ENCODE data around the gene SLC35F5.
"Not testable (repeated sequence)": the region's sequence is repeated elsewhere in the genome, so short reads cannot be mapped to it uniquely, and the experiment has no call there.

Gene SLC35F5

DNA sequence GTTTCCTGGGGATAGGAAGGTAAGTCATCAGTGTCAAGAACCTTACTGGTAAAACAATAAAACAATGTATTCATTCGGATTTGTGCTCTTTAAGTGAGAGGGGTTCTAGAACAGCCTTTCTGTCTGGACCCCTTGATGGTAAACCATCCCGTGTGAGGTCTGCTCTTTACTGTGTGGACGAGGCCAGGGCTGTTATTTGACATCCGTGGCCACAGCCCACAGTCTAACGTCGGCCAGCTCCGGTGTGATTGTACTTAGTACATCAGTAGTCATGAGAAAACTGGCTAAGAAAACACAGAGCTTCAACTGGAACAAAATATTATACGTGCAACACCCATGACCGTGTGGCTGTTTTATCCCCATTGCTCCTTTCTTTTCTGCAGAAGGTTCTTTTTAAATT lies 62.0 kb downstream of the SLC35F5 start:
- no peak for DNase-seq

DNA sequence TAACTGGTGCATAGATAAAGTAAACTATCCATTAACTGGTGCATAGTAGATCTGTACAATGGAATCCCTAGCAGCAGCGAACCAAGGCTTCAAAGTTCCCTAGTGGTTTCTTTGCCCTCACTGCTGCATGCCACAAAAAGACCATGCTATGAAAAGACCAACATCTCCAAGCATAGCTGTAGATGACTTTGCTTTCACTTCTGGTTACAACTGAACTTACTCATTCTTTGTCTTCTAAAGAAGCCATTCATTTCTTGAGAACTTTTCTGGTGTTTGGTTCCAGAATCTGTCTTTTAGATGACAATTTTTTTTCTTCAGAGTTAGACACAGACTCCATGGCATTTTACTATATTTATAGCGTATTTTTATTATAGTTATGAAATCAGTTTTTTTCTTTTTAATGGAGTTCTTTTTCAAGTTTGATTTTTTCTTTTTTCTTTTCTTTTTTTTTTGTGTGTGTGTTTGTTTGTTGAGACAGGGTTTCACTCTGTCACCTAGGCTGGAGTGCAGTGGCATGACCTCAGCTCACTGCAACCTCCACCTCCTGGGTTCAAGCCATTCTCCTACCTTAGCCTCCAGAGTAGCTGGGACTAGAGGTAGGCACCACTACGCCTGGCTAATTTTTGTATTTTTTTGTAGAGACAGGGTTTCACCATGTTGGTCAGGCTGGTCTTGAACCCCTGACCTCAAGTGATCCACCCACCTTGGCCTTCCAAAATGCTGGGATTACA lies 63.6 kb downstream of the SLC35F5 start:
- DNase-seq, result no peak

DNA sequence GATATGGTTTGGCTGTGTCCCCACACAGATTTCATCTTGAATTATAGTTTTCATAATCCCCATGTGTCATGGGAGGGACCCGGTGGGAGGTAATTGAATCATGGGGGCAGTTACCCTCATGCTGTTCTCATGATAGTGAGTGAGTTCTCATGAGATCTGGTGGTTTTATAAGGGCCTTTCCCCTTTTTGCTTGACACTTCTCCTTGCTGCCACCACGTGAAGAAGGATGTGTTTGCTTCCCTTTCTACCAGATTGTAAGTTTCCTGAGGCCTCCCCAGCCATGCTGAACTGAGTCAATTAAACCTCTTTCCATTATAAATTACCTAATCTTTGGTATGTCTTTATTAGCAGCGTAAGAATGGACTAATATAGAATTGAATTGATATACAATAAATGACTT lies 65.6 kb downstream of the SLC35F5 start:
- DNase-seq, result not testable (repeated sequence)

DNA sequence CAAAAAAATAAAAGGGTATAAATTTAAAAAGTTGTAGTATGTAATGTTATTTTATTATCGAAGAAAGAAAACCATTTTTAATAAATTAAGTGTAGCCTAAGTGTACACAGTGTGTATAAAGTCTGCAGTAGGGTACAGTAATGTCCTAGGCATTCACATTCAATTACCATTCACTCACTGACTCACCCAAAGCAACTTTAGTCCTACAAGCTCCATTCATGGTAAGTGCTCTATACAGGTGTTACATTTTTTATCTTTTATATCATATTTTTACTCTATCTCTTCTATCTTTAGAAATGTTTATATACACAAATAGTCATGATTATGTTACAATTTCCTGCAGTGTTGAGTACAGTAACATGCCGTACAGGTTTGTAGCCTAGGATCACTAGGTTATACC lies 69.9 kb downstream of the SLC35F5 start:
- DNase-seq, result no peak

DNA sequence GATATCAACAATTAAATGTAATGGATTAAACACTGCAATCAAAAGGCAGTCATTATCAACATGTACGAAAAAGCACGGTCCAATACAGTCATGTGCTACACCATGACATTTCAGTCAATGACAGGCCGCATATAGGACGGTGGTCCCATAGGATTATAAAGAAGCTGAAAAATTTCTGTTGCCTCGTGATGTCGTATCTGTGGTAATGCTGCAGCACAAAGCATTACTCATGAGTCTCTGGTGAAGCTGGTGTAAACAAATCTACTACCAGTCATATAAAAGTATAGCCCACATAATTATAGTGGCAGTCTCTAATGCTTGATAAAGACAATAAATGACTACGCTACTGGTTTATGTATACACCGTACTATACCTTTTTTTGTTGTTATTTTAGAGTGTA lies 71.0 kb downstream of the SLC35F5 start:
- DNase-seq, result no peak

DNA sequence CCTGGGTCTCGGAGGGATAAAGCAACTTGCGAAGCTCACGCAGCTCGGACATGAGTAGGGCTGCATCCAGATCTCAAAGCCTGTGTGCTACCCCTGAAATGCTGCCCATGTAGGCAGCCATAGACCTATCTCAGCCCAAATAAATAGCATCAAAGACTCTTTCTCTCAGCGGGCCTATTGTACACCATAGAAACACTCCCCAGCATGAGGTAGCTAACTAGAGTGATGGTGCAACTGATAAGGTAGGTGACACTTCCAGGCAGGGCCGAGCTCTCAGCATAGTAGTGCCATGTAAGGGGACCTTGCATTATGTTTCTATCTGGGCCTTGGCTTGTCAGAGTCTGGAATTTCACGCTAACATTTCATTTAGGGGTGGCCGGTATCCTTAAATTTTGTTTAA lies 77.0 kb downstream of the SLC35F5 start:
- no peak for DNase-seq

DNA sequence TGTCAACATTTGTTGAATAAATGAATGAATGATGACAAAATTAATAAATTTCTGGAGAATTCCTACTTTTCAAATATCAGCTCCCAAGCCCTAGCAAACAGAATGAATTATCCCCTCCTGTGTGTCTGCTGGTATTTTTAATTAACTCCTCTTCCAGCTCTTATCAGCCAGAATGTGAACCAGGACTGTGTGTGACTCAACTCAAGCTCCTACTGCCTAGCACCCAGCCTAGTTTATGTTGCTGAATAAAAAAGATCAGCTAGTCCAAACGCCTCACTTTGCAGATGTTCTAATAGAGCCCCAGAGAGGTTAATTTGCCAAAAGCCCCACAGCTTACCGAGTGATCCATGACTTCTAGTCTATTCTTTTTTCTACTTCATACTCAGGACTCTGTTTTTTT lies 79.1 kb downstream of the SLC35F5 start:
- no peak for DNase-seq

DNA sequence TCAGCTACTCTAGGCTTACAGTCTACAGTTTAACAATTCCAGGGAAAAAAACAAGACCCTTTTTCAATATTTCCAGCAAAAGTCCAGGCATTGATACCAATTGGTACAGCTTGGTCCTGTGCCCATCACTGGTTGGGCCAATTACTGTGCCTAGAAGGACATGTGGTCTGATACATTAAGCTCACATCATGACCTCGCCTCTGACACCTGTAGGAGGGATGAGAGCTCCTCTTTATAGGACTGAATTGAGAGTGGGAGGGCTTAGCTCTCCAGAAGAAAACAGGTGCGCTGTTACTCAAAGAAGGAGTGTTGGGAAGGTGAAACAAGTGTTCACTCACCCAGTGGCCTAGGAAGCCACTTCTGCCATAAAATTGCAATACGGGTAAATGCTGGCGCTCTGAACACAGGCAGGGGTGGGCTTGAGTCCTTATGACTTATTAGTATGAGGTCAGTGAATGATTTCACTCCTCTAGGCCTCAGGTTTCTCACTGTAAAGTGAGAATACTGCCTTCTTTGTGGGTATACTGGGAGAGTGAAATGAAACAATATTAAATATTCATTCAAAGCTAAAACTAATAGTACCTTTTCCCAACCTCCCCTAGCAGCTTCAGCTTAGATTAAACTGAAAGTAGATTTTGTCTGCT lies 79.7 kb downstream of the SLC35F5 start:
- DNase-seq, result no peak

DNA sequence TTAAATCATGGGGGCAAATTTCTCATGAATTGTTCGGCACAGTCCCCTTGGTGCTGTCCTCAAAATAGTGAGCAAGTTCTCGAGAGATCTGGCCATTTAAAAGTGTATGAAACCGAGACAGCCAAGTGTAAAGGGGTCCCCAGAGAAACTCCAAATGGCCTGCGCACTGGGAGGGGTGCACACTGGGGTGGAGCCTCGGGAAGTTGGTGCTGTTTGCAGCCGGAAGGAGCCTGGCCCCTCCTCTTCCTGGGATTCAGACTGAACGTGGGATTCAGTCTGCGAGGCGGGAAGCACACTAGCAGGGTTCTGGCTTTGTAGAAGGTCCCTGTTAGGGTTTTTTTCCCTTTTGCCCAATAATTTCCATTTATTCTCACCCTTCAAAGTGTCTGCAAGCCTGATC lies 80.6 kb downstream of the SLC35F5 start:
- no peak for DNase-seq

DNA sequence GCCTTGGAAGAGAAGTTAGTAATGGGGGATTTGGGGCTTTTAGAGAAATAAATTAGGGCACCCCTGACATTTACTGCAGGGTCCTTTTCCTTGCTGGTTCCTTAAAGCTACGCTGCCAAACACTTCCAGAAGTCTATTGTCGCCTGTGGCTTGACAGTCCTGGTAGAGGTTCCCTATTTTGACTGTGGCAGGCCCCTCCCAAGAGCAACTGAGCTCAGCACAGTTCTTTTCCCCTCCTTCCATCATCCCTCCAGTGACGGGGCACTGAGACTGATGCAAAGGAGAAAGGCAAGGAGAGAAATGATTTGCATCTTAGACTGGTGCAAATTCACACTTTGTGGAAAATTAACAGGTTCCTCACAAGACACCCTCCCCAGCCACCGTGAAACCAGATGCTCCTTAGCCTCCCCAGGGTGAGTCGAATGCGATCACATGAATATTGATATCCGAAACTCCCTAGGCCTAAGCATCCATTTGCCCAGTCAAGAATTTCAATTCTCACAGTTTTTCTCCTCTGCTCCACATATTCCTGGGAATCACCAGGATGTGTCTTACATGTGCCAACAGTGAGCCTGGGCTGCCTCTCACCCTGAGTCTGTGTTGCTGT lies 84.0 kb downstream of the SLC35F5 start:
- DNase-seq, result no peak

DNA sequence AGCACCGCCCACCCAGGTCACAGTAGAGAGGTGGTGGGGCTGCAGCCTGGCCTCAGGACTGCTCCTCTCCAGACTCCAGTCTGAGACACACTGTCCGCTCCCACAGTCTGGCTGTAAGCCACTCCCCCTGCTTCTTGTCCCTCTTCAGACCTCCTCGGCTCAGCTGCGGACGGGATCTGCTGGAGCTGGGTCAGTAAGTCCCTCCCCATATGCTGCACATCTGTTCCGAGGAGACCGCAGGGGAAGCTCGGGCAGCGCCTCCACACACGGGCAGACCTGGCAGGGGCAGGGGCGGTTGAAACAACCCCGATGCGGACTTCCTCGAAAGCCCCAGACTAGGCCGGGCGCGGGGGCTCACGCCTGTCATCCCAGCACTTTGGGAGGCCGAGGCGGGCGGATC lies 87.4 kb downstream of the SLC35F5 start:
- not testable (repeated sequence) for DNase-seq

DNA sequence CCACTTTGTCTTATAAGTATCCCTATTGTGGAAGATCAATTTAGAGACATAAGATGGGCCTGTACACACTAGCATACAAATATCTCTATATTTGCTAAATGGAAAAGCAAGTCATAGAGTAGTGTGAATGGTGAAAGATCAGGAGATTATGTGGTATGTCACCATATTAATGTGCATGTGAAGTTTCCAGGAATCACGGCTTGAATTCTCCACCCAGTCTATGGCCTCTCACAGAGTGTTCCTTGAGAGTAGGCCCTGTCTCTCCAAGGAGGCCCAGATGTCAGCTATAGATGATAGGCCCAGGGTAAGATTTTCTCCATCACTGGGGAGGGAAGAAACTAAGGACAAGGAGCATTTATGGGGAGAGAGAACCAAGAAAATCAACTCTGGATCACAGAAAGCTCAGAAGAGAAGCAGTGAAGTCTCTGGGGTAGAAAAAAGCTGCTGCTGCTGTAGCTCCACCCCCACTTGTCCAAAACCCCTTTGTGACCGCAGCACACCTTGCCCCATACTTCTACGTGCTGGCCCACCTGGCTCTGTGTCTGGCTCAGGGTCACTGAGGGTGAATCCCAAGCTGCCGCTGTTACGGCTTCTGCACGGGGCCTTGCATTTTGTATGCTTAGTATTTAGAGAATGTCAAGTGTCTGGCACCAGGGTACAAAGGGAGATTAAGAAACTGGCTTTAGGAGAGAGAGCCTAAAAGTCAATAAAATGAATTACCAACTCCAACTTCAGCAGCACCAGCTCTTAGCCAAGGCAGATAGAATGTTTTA lies 91.5 kb downstream of the SLC35F5 start:
- DNase-seq, result not testable (repeated sequence)

DNA sequence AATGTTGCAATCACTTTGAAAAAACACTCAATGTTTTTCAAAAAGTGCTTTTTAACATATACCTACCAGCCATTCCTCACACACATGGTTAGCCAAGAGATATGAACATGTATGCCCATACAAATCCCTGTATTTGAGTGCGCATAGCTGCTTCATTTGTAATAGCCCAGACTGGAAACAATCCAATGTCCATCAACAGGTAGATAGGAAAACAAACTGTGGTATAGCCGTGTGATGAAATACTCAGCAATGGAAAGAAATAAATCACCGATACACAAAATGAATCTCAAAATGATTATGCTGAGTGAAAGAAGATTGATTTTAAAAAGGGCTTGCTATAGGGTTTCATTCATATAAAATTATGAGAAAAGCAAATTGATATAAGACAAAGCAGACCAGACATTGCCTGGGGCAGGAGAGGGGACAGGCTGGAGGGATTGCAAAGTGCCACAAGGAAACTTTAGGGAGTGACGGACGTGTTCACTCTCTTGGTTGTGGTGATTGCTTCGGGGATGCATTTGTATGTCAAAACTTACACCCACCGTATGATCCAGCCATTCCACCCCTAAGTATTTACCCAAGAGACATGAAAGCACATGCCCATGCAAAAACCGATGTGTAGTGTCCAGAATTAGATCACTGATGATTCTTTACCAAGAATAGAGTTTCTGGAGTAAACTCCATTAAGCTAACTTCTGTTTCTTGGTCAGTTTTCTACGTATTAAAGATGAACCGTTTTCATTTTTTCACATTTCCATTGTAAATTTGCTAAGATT lies 93.0 kb downstream of the SLC35F5 start:
- DNase-seq, result not testable (repeated sequence)
